Measurements from ENCODE around the gene HOXD4.

The HOXD4 gene

DNA sequence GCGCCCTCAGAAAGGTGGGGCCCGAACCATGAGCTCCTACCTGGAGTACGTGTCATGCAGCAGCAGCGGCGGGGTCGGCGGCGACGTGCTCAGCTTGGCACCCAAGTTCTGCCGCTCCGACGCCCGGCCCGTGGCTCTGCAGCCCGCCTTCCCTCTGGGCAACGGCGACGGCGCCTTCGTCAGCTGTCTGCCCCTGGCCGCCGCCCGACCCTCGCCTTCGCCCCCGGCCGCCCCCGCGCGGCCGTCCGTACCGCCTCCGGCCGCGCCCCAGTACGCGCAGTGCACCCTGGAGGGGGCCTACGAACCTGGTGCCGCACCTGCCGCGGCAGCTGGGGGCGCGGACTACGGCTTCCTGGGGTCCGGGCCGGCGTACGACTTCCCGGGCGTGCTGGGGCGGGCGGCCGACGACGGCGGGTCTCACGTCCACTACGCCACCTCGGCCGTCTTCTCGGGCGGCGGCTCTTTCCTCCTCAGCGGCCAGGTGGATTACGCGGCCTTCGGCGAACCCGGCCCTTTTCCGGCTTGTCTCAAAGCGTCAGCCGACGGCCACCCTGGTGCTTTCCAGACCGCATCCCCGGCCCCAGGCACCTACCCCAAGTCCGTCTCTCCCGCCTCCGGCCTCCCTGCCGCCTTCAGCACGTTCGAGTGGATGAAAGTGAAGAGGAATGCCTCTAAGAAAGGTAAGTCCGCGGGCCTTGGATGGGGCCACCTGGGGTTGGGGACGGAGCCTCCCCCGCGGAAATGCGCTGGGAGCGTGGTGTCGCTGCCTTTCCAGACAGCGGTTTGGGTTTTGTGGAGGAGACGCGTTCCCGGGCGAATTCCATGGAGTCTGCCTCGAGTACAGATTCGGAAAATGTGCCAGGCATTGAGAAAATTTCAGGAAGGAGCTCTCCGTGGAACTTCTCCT, 37.7 kb downstream of the HOXD4 start:
- TF ChIP-seq, protein P1, sequence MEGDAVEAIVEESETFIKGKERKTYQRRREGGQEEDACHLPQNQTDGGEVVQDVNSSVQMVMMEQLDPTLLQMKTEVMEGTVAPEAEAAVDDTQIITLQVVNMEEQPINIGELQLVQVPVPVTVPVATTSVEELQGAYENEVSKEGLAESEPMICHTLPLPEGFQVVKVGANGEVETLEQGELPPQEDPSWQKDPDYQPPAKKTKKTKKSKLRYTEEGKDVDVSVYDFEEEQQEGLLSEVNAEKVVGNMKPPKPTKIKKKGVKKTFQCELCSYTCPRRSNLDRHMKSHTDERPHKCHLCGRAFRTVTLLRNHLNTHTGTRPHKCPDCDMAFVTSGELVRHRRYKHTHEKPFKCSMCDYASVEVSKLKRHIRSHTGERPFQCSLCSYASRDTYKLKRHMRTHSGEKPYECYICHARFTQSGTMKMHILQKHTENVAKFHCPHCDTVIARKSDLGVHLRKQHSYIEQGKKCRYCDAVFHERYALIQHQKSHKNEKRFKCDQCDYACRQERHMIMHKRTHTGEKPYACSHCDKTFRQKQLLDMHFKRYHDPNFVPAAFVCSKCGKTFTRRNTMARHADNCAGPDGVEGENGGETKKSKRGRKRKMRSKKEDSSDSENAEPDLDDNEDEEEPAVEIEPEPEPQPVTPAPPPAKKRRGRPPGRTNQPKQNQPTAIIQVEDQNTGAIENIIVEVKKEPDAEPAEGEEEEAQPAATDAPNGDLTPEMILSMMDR (IDR thresholded peaks at IDR 0.05) = no peak

DNA sequence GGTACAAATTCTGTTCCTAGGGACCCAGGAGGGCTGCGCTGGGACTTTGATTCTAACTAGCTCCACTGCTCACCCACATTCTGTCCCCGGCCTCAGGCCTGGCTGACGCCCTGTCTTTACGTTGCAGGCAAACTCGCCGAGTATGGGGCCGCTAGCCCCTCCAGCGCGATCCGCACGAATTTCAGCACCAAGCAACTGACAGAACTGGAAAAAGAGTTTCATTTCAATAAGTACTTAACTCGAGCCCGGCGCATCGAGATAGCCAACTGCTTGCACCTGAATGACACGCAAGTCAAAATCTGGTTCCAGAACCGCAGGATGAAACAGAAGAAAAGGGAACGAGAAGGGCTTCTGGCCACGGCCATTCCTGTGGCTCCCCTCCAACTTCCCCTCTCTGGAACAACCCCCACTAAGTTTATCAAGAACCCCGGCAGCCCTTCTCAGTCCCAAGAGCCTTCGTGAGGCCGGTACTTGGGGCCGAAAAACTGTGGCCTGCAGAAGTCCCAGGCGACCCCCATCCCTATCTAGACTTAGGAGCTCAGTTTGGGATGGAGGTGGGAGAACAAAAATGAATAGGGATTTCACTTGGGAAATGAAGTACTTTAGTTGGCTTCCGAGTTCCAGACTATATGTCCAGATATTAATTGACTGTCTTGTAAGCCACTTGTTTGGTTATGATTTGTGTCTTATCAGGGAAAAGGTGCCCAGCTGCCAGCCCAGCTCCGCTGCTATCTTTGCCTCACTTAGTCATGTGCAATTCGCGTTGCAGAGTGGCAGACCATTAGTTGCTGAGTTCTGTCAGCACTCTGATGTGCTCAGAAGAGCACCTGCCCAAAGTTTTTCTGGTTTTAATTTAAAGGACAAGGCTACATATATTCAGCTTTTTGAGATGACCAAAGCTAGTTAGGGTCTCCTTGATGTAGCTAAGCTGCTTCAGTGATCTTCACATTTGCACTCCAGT, 38.6 kb downstream of the HOXD4 start:
- TF ChIP-seq, protein P1 (IDR thresholded peaks at IDR 0.05) = no peak

DNA sequence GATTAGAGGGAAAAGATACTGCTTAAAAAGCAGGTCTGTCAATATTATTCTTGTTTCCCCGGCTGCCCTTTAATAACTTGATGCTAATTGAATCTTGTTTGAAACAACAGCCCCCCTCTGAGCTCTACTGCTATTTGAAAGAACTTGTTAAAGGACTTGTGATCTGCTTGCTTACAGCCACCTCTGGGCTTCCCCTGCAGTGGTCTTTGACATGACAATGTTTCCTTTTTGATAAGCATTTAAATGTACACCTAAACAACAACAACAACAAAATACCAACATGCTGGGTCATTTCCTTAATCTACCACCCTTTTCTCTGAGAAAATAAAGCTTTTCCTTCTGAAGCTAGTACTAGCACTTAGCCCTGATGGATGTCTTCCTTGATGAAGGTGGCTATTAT, 41.0 kb downstream of the HOXD4 start:
- TF ChIP-seq, protein P1 (IDR thresholded peaks at IDR 0.05) = no peak

DNA sequence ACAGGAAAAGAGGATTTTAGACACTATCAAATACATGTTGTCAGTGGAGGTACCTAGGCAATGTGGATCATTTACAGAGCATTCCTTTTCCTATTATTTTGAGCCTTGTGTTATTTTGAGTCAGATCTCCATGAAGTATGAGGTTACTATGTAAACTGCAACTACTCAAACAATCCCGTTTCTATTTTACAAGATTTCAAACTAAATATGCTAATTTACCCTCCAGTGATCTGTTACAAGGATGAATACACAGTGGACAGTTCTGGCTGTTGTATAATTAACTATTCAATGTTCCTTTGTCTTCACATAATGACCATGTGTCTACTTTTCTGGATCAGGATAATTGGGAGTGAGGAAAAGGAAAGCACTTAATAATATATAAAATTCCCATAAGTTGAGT, 41.7 kb downstream of the HOXD4 start:
- TF ChIP-seq, protein P1 (IDR thresholded peaks at IDR 0.05) = no peak

DNA sequence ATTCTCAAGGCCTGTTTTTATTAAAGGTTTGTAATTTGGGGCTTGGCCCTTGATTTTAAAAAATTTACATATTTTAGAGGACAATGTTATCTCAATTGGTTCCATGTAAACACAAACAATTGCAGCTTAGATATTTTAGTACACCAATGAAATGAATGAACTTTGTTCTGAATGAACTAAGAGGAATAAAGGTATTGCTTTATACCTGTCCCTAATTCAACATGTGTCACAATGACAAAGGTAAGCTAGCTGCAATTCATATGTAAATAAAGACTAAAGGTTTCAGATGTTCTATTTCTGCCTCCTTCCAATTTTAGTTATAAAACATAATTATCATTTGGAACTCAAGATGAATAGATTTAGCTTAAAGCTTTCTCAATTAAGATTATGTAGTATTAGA, 48.6 kb downstream of the HOXD4 start:
- TF ChIP-seq, protein P1 (IDR thresholded peaks at IDR 0.05) = no peak

DNA sequence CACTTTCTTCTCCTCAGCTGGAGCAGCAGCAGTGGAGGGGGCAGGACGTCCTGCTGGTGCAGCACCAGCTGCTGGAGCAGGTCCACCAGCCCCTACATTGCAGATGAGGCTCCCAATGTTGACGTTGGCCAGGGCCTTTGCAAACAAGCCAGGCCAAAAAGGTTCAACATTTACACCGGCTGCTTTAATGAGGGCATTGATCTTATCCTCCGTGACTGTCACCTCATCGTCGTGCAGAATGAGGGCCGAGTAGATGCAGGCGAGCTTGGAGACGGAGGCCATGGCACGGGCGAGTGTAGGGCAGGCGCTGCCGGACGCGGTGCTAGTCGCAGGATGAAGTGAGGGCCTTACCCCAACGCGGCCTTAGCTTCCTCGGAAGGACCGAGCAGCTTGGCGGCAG, 49.6 kb downstream of the HOXD4 start:
- TF ChIP-seq, protein P1 (IDR thresholded peaks at IDR 0.05) = no peak

DNA sequence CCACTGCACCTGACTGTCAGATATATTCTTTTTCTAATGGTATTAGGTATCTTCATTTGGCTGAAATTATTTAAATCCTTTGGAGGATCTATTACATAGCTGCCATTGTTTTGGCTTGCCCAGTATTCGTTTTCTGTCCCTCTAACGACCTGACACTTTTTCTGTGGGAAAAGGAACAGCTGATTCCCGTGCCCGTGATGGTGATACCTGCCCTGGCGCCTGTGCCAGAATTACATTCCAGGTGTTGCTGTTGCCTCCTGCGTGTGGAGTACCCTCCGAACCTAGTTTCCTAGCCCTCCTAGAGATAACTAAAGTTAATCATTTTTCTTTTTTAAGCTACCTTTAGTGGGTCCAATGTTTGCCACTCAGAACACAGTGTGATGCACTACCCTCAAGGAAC, 51.1 kb downstream of the HOXD4 start:
- TF ChIP-seq, protein P1 (IDR thresholded peaks at IDR 0.05) = no peak

Data from LNCAP (cell line).